GM21528 (cell line): ENCODE data around the gene CD200R1.

Source experiments
- ATAC-seq: cut with Tn5 transposase; IDR thresholded peaks from one replicate; pipeline ENCODE4 v1.9.1; 2021; ENCODE audit warnings: mild to moderate bottlenecking, moderate library complexity; ENCODE audit not compliant: unreplicated experiment, low FRiP score

CD200R1 gene, protein sequence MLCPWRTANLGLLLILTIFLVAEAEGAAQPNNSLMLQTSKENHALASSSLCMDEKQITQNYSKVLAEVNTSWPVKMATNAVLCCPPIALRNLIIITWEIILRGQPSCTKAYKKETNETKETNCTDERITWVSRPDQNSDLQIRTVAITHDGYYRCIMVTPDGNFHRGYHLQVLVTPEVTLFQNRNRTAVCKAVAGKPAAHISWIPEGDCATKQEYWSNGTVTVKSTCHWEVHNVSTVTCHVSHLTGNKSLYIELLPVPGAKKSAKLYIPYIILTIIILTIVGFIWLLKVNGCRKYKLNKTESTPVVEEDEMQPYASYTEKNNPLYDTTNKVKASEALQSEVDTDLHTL

DNA sequence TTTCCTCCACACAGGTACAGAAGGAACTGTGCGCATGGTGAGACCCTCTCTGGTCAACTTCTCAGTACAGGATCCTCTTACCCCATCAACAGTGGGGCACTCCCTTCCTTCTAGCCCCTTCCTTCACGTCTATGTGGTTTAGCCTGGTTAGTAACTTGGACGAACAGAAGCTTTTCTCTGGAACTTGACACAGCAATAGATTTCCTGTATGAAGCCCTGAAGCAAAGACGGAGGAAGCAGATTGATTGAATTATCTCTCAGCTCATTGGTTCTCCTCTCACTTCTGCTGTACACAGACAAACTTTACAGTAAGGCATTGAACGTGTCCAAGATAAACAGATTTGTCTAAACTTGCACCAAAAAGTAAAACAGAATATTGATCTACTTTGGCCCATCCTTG lies at the start of gene CD200R1:
Gene CD200R1 (minus strand): TSS at position 210 of the 400 bp plus-strand sequence. CDS start 246 bp downstream, outside the sequence.
- ATAC-seq: no peak

DNA sequence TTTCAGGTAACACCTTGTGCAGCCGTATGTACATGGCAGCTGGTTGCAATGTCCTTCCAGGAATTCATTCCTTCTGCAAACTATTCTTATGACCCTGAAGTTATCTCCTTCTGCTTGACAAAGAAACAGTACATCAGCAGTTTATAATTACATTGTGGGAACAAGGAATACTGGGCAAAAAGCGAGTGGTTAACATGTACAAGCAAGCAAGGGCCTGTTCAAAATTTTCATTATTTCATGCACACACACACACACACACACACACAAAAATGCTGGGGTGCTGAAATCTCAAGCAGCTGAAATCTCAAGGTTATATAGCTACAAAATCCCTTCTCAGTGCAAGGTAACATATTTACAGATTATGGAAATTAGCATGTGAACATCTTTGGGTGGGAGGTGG lies 46.6 kb upstream of the CD200R1 start:
- no peak for ATAC-seq

DNA sequence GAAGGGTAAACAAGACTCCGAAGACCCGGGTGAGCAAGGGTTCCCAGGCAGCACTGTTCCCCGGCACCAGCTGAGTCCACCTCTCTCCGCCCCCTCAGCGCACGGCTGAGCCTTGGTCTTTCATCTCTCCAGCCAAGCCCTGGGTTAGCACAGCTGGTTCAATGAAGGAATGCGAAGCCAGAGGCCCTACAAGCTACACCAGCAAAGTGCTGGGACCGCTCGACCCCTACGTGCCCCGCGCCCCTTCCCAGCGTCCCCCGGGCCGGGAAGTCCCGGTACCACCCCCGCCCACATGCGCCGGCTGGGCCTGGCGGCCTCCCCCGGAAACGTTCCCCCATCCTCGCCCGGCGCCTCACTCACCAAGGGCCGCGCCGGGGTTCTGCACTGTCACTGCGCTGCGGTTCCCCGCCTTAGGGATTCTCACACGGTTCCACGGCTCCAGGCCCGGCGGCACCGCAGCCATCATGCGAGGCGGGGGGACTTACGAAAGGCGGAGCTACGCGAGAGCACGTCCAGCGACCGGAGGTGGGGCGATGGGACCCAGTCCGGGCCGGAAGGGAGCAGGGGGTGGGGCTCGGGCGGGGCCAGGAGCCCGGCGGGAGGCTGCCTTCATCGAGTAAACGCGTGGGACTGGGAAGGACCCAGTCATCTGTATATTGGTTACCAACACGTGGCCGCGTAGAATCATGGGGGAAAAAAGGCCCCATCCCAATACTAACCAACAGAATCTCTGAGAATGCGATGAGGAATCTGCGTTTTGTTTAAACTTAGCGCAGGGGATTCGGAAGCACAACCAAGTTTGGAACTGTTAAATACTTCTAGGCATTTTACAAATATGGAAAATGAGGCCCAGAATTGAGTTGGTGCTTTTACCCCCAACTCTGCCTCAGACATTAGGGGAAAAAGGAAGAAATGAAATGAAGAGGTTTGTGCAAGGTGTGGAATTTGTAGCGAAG lies 44.6 kb upstream of the CD200R1 start:
- peak; percentile 95 for ATAC-seq

DNA sequence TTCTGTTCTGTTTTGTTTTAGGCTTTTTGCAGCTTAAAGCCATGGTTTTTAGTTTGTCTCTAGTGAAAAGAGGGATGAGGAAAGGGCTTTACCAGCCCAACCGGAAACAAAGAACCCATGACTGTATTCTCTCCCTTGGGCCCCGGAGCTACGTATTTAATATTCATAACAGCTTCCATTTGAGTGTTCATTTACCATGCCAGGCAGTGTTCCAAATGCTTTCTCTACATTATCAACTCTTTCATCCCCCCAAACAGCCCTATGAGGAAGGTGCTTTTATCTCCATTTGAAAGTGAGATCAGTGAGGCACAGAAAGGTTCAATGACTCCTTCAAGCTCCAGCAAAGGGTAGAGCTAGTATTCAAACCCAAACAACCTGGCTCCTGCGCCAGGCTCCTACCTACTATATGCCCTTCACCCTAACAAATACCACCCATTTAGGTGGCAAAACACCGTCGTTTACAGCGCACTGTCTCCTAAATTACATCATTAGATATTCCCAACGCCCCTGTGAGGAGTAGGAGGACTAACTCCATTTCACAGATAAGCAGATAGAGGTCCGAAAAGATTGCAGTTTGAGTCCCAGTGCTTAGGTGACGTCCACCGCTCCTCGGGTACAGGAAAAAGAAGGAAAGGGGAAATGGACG lies 43.8 kb upstream of the CD200R1 start:
- peak; percentile 6 for ATAC-seq

DNA sequence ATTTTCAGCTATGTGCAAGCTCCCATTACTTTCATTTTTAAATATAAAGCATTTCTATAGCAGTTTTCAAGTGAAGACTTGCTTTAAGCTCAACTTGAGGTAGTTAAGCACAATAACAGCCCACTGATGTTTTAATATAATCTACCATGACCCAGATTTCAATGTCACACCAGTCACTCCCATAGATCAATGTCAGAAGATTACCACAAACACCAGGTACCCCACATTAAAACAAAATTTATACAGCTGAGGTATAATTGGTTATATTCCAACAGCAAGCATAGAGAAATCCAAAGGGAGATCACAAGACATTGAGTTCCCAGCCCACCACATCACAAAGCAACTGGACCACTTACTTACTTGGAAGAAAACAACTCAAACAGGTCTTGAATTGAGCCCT lies 38.7 kb upstream of the CD200R1 start:
- no peak for ATAC-seq

DNA sequence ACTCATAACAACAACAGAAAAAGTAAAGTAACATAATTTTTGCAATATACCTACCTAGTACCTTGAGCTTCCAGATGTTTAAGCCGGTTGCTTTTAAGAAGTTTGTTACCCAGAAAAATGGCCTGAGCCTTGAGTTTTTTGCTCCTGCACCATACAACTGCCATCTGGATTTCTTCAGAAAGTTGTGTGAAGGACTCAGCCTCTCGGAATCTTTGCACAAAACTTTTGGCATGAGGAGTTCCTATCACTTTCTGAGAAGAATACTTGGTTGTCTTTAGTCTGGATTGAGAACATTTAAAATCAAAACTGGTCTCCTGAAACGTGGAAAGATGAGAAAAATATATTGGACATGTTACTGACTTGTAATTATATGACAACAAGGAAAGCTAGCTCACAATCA lies 33.2 kb upstream of the CD200R1 start:
- no peak for ATAC-seq

DNA sequence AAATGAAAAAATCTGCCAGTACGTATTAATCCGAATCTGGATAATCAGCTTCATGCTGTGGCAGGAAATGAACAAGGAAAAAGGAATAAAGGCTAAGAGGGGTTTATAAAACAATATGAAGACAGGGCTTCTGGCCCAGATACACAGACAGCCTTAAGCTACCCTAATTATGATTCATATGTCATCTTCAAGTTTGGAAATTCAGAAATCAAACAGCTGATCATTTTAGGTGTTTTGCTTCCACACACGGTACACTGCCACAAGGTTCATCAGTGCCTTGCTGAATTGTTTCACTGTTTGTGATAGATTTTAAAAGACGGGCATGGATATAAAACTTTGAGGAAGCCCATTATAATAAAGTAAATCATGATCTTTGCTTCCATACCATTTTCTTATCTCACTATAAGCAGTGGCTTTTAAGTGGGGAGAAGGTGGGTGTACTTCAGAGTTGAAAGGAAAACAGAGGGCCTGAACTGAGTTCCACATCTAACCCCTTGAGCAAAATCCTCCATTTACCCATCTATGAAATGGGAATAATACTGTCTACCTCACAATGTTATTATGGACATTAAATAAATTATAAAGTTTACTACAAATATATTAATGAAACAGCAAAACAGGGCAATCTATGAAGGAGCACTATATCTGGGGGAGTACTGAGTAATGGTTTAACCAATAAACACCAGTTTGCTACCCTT lies 31.6 kb upstream of the CD200R1 start:
- ATAC-seq: no peak

DNA sequence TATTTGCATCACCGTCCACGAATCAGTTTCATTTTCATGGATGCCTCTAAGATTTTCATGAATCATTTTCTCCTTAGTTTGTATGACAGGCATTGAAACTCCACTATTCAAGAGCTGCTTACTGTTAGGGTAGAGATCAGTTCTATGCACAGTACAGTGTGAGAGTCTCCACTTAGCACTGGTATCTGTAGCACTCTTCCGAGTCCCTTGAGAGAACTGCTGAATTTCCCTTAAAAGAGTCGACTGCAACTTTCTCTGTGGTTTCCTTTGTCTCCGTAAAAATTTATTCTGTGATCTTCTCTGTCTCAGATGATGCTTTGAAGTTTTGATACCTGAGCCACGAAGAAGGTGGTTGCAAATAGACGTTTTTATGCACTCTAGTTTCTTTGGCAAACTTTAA lies 30.7 kb upstream of the CD200R1 start:
- no peak for ATAC-seq

DNA sequence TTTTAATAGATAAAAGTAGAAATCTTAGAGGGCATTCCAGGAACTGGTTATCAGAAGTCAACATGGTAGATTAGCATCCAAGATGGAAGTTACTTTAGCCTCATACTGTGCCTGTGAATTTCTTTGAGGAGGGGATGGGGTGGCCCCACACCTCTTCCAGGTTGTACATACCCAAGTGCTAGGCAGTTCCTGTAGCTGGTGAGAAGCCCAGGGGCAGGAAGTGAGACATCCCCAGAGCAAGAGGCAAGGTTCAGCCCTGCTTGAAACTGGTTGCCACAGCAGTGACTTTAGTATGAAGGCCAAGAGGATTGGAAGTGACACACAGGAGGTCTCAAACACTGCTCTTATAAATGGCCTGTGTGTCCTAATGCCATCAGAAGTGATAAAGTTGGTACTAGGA lies 27.8 kb upstream of the CD200R1 start:
- ATAC-seq: no peak

DNA sequence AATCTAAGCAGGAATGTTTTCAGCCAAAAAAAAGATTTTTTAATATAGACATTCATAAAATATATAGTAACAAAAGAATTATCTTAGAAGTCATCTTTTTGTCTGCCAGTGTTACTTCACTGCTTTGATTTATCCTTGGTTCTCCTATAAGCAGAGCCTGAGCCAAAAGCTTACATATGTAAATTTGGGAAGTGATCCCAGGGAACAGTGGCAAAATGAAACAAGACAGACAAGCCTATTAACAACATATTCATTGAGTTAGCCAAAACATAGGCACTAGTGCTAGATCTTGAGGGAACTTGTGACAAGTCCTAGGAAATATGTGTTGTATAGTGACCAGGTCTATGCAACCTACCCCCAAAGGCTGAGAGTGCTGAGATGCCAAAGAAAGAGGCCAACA lies 27.1 kb upstream of the CD200R1 start:
- ATAC-seq: no peak

DNA sequence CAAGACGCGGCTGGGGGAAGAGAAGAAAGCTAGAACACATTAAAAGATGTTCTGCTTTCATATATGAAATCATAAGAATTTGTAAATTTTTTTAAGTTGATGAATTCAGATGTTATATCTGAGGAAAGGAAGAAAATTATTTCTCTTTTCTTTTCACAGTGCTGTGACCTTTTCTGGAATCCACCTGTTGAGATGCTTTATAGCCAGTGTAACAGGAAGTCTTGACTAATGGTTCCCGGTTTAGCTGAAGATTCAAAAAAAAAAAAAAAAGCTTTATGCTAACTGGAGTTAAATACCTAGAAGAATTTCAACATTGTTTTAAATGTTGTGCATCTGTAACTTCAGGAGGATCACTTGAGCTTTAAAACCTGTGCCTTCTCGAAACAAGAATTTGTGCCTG lies 25.8 kb upstream of the CD200R1 start:
- no peak for ATAC-seq

DNA sequence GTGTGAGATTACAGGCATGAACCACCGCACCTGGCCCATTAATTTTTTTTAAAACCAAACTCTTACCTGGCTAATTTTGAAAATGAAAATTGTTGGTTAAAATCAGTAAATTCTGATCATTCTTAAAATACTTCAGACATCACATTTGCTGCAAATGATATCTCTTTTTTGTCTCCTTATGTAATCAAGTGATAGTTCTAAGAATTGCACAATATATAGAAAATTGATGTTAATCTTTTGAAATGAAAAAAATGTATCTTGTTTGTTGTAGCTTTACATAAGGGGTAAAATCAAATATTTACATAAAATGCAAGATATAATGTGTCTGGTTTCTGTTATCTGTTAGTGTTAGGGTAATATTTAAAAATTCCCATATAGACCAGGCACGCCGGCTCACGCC lies 20.9 kb upstream of the CD200R1 start:
- no peak for ATAC-seq

DNA sequence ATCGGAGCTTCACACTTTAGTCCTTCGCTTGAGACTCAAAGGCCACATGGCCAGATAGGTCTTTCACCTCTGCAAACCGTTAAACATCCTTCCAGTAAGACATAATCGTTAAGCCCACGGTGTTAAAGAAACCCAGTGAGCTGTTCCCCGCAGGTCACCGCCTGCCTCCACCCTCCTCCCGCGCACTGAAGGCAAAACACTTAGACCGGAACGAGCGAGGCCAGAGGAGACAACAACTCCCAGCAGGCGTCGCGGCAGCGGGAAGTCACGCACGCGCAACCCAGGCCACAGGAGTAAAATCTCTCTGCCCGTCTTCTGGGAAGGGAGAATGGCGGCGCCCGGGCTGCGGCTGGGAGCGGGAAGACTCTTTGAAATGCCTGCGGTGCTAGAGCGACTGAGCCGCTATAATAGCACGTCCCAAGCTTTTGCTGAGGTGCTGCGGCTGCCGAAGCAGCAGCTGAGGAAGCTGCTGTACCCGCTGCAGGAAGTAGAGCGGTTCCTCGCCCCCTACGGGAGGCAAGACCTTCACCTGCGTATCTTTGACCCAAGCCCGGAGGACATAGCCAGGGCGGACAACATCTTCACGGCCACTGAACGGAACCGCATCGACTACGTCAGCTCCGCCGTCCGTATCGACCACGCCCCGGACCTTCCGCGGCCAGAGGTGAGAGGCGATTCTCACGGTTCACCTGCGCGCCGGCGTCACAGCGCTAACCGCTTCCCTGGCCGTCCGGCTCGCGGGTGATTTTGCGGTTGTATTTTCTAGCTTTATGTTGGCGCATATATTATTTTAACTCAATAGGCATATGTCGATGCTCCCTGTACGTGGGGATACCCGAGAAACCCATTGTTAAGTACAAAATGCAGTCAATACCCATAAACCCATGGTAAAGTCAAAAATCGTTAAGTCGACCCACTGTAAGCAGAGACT lies 16.0 kb upstream of the CD200R1 start, which contains the start of gene GTPBP8:
Gene GTPBP8 (plus strand): TSS at position 313 of the 931 bp plus-strand sequence. CDS start 16 bp downstream, at position 329.
- ATAC-seq: peak; percentile 97

DNA sequence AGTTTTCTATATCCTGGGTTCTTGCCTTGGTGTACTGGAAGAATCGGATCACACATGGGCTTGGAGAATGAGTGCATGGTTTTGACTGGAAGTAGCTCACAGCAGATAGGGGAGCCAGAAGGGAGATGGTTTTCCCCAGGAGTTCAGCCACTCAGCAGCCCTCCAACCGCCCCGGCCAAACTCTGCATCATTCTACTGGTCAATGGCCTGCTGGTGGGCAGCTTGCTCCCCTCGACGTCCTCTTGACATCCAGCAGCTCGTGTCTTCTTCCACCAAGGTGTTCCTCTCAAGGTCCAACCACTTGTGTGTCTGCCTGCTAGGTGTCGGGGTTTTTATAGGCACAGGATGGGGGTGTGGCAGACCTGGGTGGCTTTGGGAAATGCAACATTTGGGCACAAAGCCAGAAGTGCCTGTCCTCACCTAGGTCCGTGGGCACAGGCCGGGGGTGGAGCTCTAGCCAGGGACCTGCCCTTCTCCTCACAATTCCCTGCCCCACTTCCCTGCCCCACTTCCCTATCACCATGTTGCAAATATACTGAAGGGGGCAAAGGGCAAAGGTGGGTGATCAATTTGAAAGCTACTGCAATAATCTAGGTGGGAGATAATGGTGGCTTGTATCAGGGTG lies 12.9 kb upstream of the CD200R1 start:
- ATAC-seq: no peak

DNA sequence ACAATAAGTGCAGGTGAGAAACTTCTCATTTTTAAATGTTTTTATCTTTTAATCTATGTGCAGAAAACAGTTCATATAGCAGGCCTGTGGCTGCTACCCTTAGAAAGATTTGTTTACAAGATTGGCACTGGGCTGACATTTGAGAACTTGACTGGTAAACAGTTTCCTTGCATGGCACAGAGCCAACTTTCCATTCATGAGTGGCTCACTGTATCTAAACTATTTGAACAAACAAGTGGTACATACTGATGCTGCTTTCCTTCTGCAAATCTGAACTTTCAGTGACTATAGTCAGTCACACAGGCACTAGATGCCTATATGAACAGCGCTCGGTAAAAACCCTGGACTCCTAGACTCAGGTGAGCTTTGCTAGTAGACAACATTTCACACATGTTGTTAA lies 9.6 kb upstream of the CD200R1 start:
- no peak for ATAC-seq

DNA sequence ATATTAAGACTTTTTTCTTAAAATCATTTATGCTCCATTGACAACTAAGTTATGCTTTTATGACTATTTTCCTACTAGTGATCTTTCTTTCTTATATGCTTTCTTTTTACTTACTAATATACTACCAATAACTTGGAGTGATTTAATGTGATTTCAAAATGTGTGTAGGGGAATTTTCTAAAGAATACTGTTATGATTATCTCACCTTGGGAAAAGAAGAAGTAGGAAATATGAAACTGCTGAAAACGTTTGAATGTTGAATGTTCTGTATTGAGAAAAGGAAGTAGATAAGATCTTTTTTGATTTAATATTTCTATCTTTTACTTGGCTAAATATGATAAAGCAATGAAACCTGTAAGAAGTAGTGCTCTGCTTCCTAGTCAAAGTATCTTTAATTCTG lies 7.8 kb upstream of the CD200R1 start:
- no peak for ATAC-seq

DNA sequence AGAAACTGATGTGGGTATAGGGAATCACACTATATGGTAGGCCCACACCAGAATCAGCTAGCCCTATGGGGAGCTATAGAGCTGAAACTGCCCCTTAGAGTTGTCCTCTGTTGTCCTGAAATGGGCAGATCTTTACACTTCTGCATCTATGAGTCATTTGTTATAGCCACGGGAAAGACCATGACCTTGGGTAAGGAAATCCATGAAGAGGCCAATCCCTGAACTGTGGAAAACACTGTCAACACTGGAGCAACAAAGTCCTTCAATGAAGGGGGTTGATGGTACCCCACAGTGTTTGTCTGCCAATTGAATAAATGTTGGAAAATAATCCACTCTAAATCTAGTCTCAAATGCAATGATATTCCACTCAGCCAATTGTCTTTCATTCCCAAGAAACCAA lies 5.2 kb upstream of the CD200R1 start:
- ATAC-seq: no peak

DNA sequence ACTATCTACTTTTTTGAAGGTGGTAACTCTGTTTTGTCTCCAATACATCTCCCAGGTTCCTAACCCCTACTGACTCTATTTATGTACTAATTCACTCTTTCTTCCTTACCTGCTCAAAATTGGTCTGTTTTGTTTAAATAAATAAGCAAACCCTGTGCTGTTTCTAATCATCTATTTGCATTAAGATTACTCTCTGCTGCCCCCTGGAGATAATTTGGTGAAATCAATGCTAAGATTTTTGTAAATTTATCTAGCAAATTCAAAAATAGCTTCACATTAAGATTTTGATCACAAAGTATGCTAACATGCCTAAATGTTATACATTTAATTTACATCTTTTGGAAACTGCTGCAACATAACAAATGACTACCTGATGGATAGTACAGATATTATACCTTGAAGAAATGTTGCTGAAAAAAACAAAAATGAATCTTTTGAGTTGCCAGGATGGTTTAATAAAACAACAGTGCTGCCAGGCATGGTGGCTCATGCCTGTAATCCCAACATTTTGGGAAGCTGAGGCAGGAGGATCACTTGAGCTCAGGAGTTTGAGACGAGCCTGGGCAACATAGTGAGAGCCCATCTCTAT lies 4.4 kb upstream of the CD200R1 start:
- ATAC-seq: no peak

DNA sequence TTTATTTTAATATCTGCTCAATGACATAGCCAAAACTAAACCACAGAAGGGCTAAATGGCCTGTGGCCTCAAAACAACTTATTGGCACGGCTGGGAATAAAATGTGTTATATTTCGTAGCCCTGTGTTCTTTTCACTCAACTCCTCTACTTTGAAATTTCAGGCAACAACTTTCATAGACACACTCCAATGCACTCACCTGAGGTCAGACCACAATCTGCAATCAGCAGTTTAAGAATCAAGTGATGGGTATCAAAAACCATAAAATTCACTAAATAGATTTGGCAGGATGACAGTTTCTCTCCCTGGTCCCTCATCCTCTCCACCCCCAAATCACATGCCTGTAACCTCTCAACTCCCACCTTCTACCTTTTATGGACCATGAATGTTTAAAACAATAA lies 2.0 kb upstream of the CD200R1 start:
- no peak for ATAC-seq
